ENCODE data around the gene TRABD2A. TPM values are rescaled to one million over a fixed set of nuclear protein-coding genes. Genes with fewer than 3 reads are reported as not detected.

Gene TRABD2A
- total and polyA plus RNA-seq, 2 of the 13 experiments (the other 11 are each of a cell fraction or from before 2014, with no cell fraction given), result 0.15 TPM; not detected in 1

DNA sequence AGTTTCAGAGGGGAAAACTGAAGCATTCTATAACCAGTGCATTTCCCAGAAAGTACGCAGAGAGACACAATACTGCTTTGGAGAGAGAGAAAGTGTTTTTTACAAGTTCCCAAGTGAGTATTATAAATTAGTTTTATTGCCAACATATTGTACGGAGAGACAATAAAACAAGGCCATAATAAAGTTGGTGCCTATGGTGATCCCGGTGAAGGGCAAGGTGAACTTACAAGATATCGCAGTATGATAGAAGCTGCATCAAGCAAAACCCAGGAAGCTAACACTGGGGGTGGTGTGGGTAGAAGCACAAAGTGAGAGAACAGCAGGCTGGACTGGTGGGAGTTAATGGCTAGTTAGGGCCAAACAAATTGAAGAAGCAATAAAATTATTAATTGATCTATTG, 32.1 kb upstream of the TRABD2A start:
- ChIA-PET CTCF (ENCODE audit: low intra/inter-chr PET ratio, low total read pairs) (no interaction called here), POLR2A (no interaction called here)
- in situ Hi-C loops (cut with HindIII; ENCODE audit: extremely low pct_ligation_motif_present, low pct_unique_long_range_greater_than_20kb), result no loop called here
- H3K4me2 ChIP-seq (ENCODE audit: low read depth, low read length), result no peak overlapping the region
- no peak overlapping the region for H2AFZ ChIP-seq (ENCODE audit: low read length)
- H3K9me3 ChIP-seq (ENCODE audit: low read length), result peaks cover 5% of the 10 kb centered on the region; the same call in 1 of the 2 replicates
- no peaks in the 10 kb centered on the region for H3K27me3 ChIP-seq (ENCODE audit: control insufficient read depth in 1 of 2, insufficient read depth in 2 of 2, low read length in 2 of 2)
- TF ChIP-seq NKX3-1 (CRISPR knock-in tag; IDR thresholded peaks at IDR 0.05) (no peak), ZNF414 (CRISPR knock-in tag; IDR thresholded peaks at IDR 0.05) (no peak), ZNF383 (CRISPR knock-in tag; IDR thresholded peaks at IDR 0.05; ENCODE audit: borderline replicate concordance) (no peak), ZNF720 (CRISPR knock-in tag; IDR thresholded peaks at IDR 0.05) (no peak), TCF12 (IDR thresholded peaks at IDR 0.05) (no peak), TCF12 (CRISPR knock-in tag; IDR thresholded peaks at IDR 0.05) (no peak), THAP9 (CRISPR knock-in tag; IDR thresholded peaks at IDR 0.05; ENCODE audit: borderline replicate concordance) (no peak), MTA1 (CRISPR knock-in tag; IDR thresholded peaks at IDR 0.05; ENCODE audit: borderline replicate concordance) (no peak), ZNF430 (CRISPR knock-in tag; IDR thresholded peaks at IDR 0.05) (no peak), ZFP36L1 (CRISPR knock-in tag; IDR thresholded peaks at IDR 0.05) (no peak), MIER3 (CRISPR knock-in tag; IDR thresholded peaks at IDR 0.05; ENCODE audit: borderline replicate concordance) (no peak)
- TF ChIP-seq, protein P1, sequence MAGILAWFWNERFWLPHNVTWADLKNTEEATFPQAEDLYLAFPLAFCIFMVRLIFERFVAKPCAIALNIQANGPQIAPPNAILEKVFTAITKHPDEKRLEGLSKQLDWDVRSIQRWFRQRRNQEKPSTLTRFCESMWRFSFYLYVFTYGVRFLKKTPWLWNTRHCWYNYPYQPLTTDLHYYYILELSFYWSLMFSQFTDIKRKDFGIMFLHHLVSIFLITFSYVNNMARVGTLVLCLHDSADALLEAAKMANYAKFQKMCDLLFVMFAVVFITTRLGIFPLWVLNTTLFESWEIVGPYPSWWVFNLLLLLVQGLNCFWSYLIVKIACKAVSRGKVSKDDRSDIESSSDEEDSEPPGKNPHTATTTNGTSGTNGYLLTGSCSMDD (CRISPR knock-in tag; IDR thresholded peaks at IDR 0.05), result no peak
- H3K4me1 ChIP-seq (ENCODE audit: insufficient read depth, low read length), result peaks cover 8% of the 10 kb centered on the region
- intact Hi-C loops (cut with micrococcal nuclease; ENCODE audit: unreplicated experiment), result no loop called here
- H4K20me1 ChIP-seq (ENCODE audit: insufficient read depth, low read length), result no peaks in the 10 kb centered on the region
- FAIRE-seq (no peak), ATAC-seq (no peak), DNase-seq (ENCODE audit: low spot score) (no peak)
- no TSS peak for BruUV-seq (replicated peaks)
- WGBS (ENCODE audit: low lambda C conversion rate), result 78% methylated on average over 4 of the region's 4 CpGs
- H3K79me2 ChIP-seq (ENCODE audit: insufficient read depth, low read length), result no peaks in the 10 kb centered on the region
- no peak overlapping the region for H3K9ac ChIP-seq (ENCODE audit: insufficient read depth, low read depth, low read length)
- no peaks in the 10 kb centered on the region for H3K36me3 ChIP-seq (replicated peaks in 1 of 2; ENCODE audit: control insufficient read depth in 1 of 2, insufficient read depth in 2 of 2, low read length in 2 of 2)
- H3K4me3 ChIP-seq (replicated peaks in 1 of 3; ENCODE audit: insufficient read depth in 1 of 3, low read depth in 2 of 3, low read length in 3 of 3), result no peak overlapping the region
- no peak overlapping the region for H3K27ac ChIP-seq (ENCODE audit: extremely low read length, insufficient read depth, low read length)
